Ishikawa (cell line): ENCODE data around the gene DUS1L.

Experiments
- CEBPB ChIP-seq: IDR thresholded peaks from 2 replicates; pipeline ENCODE4 v1.6.1; 2012
- TF ChIP-seq, protein P1 (sequence below): IDR thresholded peaks from 2 replicates; pipeline ENCODE4 v1.6.1; 2012; ENCODE audit warnings: low read depth, mild to moderate bottlenecking

DNA sequence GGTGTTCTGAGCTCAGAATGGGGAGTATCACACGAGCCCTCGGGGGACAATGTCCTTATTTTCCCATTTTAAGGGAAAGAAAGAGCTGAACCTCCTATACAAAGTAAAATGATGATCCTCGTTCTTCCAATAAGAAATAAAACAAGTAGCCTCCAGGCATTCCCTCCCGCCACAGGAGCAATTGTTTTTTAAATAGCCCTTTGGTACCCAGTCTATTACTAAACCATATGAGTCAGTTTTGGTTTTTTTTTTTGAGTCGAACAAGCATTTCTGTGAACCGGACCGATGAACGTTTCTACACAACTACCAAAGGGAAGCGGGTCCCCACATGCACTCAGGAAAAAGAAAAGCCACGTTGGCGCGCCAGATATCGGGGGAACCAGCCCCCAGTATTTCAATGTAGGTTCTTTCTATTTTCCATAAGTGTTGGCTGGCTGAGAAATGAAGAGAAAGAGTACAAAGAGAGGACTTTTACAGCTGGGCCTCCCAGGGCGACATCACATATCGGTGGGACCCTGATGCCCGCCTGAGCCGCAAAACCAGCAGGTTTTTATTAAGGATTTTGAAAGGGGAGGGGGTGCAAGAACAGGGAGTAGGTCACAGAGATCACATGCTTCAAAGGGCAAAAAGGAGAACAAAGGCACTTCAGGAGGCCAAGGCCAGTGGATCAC is 24.3 kb downstream of the DUS1L start:
- TF ChIP-seq, protein P1, sequence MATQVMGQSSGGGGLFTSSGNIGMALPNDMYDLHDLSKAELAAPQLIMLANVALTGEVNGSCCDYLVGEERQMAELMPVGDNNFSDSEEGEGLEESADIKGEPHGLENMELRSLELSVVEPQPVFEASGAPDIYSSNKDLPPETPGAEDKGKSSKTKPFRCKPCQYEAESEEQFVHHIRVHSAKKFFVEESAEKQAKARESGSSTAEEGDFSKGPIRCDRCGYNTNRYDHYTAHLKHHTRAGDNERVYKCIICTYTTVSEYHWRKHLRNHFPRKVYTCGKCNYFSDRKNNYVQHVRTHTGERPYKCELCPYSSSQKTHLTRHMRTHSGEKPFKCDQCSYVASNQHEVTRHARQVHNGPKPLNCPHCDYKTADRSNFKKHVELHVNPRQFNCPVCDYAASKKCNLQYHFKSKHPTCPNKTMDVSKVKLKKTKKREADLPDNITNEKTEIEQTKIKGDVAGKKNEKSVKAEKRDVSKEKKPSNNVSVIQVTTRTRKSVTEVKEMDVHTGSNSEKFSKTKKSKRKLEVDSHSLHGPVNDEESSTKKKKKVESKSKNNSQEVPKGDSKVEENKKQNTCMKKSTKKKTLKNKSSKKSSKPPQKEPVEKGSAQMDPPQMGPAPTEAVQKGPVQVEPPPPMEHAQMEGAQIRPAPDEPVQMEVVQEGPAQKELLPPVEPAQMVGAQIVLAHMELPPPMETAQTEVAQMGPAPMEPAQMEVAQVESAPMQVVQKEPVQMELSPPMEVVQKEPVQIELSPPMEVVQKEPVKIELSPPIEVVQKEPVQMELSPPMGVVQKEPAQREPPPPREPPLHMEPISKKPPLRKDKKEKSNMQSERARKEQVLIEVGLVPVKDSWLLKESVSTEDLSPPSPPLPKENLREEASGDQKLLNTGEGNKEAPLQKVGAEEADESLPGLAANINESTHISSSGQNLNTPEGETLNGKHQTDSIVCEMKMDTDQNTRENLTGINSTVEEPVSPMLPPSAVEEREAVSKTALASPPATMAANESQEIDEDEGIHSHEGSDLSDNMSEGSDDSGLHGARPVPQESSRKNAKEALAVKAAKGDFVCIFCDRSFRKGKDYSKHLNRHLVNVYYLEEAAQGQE: no peak
- no peak for TF ChIP-seq CEBPB
